SK-N-MC (cell line): Measurements from ENCODE around the gene LHX2.

Experiments
- EZH2 ChIP-seq: fragments of 200-600 bp; sonication (generic); IDR thresholded peaks from one replicate; pipeline ENCODE4 v1.6.1; 2017; ENCODE audit warnings: antibody characterized with exemption
- POLR2AphosphoS5 ChIP-seq: IDR thresholded peaks from 2 replicates; pipeline ENCODE4 v1.6.1; 2012; ENCODE audit warnings: mild to moderate bottlenecking, low read depth, low read length, borderline replicate concordance

DNA sequence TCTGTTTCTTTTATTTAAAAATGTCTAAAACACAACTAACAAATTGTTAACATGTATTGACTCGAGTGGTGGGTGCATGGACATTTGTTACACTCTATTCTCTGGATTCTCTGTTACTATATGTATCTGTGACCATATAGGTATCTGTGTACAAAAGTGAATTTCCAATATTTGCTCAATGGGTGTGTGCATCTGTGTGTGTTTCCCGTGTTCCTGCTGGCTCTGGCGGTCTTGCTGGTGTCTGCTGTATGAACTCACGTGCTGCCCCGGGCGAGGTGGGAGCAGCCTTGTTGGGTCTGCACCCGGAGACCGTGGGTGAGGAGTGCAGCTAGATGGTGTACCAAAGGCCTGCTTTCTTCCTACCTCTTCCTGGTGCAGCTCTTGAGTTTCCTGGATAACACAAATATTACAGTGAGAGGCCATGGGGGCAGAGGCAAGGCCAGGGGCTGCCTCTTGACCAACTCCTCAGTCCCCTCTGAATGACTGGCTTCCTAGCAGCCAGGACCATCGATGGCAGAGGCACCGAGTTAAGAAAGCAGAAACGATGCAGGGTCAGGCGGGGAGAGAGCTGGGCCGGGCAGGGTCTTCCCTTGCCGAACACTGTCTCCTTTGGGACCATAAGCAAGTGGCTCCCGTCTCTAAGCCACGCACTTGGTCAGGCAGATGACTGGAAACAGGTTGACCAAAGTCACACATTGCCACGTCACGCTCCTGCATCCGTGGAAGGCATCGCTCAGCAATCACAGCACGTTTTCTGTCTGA is 49.5 kb downstream of the LHX2 start:
- TF ChIP-seq POLR2AphosphoS5, result no peak
- TF ChIP-seq EZH2, result no peak
